Measurements from ENCODE around the gene THEMIS2.
"Not testable (repeated sequence)": the region's sequence is repeated elsewhere in the genome, so short reads cannot be mapped to it uniquely, and the experiment has no call there.

Gene THEMIS2

GRCh38 chr1:27863538-27863915 lies 8.8 kb upstream of the THEMIS2 start:
- no peak for DNase-seq

- no peak for DNase-seq
Observed at GRCh38 chr1:27864264-27864895, 8.0 kb upstream of the THEMIS2 start.

- DNase-seq = no peak
Observed at GRCh38 chr1:27865821-27866220, 6.5 kb upstream of the THEMIS2 start.

GRCh38 chr1:27868556-27868931 lies 3.8 kb upstream of the THEMIS2 start:
- DNase-seq = no peak

- no peak for DNase-seq
Observed at GRCh38 chr1:27868932-27869718, 3.2 kb upstream of the THEMIS2 start.

GRCh38 chr1:27869719-27870085 lies 2.6 kb upstream of the THEMIS2 start:
- DNase-seq = no peak

- DNase-seq = not testable (repeated sequence)
Observed at GRCh38 chr1:27871076-27871475, 1.3 kb upstream of the THEMIS2 start.

- DNase-seq = no peak
Observed at GRCh38 chr1:27872802-27873551, 633 bp downstream of the THEMIS2 start.

GRCh38 chr1:27873671-27874384 lies 1.5 kb downstream of the THEMIS2 start:
- no peak for DNase-seq

GRCh38 chr1:27876341-27877114 lies 4.2 kb downstream of the THEMIS2 start:
- DNase-seq = no peak

GRCh38 chr1:27877115-27877416 lies 4.7 kb downstream of the THEMIS2 start:
- DNase-seq = no peak

GRCh38 chr1:27878039-27878438 lies 5.7 kb downstream of the THEMIS2 start:
- no peak for DNase-seq

- no peak for DNase-seq
Observed at GRCh38 chr1:27878787-27879335, 6.5 kb downstream of the THEMIS2 start.

GRCh38 chr1:27879374-27880082 lies 7.2 kb downstream of the THEMIS2 start:
- no peak for DNase-seq

GRCh38 chr1:27882543-27882903 lies 10.2 kb downstream of the THEMIS2 start:
- no peak for DNase-seq

GRCh38 chr1:27883536-27883935 lies 11.2 kb downstream of the THEMIS2 start:
- no peak for DNase-seq

GRCh38 chr1:27884006-27884954 lies 11.9 kb downstream of the THEMIS2 start:
- DNase-seq = no peak

- no peak for DNase-seq
Observed at GRCh38 chr1:27885114-27885528, 12.8 kb downstream of the THEMIS2 start.

- no peak for DNase-seq
Observed at GRCh38 chr1:27885621-27886352, 13.4 kb downstream of the THEMIS2 start.

- no peak for DNase-seq
Observed at GRCh38 chr1:27886353-27886679, 14.0 kb downstream of the THEMIS2 start.

Data from 8988T (cell line).